Measurements from ENCODE around the gene CWC22. TPM values are rescaled to one million over a fixed set of nuclear protein-coding genes. Genes with fewer than 3 reads are reported as not detected.

The CWC22 gene
- polyA plus RNA-seq, 1 donor: 27.3 TPM

- DNase-seq: no peak
- WGBS (ENCODE audit: insufficient coverage, low lambda C conversion rate): 93% methylated on average over 3 of the region's 5 CpGs
- Histone ChIP-seq H3K36me3 (ENCODE audit: control insufficient read depth, insufficient read depth, low read length) (no peaks in the 10 kb centered on the region), H3K9me3 (ENCODE audit: control insufficient read depth, low read depth, low read length) (no peaks in the 10 kb centered on the region), H3K4me3 (ENCODE audit: low read length) (no peak overlapping the region), H3K4me1 (ENCODE audit: control insufficient read depth, insufficient read depth, low read length) (peaks cover 3% of the 10 kb centered on the region), H3K27ac (ENCODE audit: low read length) (no peak overlapping the region), H3K27me3 (ENCODE audit: control insufficient read depth, insufficient read depth, low read length) (no peaks in the 10 kb centered on the region)
Measured at GRCh38 chr2:180004731-180005130, 2.4 kb downstream of the CWC22 start.

DNA sequence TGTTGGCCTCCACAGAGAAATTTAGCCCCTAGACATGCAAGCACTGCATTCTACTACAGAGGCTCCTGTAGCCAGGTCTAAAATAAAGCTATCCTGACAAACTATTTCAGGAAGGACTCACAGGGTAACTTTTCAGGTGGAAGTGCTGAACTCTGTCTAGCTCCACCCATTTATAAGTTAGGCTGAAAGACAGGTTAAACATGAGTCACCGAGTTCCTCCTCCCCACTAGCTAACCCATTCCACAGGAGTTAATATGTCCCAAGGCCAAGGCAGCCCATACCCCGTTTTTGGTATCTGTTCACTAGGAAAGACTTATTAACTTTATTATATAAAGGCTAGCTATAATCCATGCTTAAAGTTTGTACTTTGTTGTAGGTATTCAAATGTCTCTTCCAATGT, 3.5 kb downstream of the CWC22 start:
- H3K9me3 ChIP-seq (ENCODE audit: control insufficient read depth, low read depth, low read length): no peaks in the 10 kb centered on the region
- DNase-seq: no peak
- peaks cover 3% of the 10 kb centered on the region for H3K4me1 ChIP-seq (ENCODE audit: control insufficient read depth, insufficient read depth, low read length)
- WGBS (ENCODE audit: insufficient coverage, low lambda C conversion rate): no CpG with 5 or more reads among the region's 2 CpGs
- H3K4me3 ChIP-seq (ENCODE audit: low read length): no peak overlapping the region
- no peaks in the 10 kb centered on the region for H3K27me3 ChIP-seq (ENCODE audit: control insufficient read depth, insufficient read depth, low read length)
- peaks cover 3% of the 10 kb centered on the region for H3K36me3 ChIP-seq (ENCODE audit: control insufficient read depth, insufficient read depth, low read length)
- no peak overlapping the region for H3K27ac ChIP-seq (ENCODE audit: low read length)

DNA sequence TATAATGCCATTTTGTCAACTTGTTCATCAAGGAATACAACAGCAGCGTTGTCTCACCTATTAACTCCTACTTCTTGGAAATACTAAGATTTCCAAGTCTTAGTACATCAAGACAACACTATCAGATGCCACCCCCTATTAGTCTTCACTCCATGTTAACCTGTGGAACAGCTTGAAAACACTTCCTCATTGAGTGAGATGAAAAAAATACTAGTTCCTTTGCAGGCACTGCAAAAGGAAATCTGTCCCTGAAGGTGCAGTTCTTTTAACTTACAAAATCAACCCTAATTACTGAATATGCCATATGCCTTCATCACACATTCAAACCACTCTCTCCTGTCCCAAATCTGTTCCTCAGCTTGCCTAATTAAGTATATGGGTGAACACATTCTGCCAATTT, 4.0 kb downstream of the CWC22 start:
- WGBS (ENCODE audit: insufficient coverage, low lambda C conversion rate): 100% methylated on average over 1 of the region's 1 CpG
- H3K4me1 ChIP-seq (ENCODE audit: control insufficient read depth, insufficient read depth, low read length): peaks cover 3% of the 10 kb centered on the region
- DNase-seq: no peak
- no peak overlapping the region for H3K27ac ChIP-seq (ENCODE audit: low read length)
- H3K27me3 ChIP-seq (ENCODE audit: control insufficient read depth, insufficient read depth, low read length): no peaks in the 10 kb centered on the region
- no peak overlapping the region for H3K4me3 ChIP-seq (ENCODE audit: low read length)
- H3K9me3 ChIP-seq (ENCODE audit: control insufficient read depth, low read depth, low read length): no peaks in the 10 kb centered on the region
- peaks cover 3% of the 10 kb centered on the region for H3K36me3 ChIP-seq (ENCODE audit: control insufficient read depth, insufficient read depth, low read length)

GRCh38 chr2:180002198-180002770, 4.8 kb downstream of the CWC22 start:
- peaks cover 3% of the 10 kb centered on the region for H3K36me3 ChIP-seq (ENCODE audit: control insufficient read depth, insufficient read depth, low read length)
- peaks cover 3% of the 10 kb centered on the region for H3K4me1 ChIP-seq (ENCODE audit: control insufficient read depth, insufficient read depth, low read length)
- no peaks in the 10 kb centered on the region for H3K27me3 ChIP-seq (ENCODE audit: control insufficient read depth, insufficient read depth, low read length)
- no peaks in the 10 kb centered on the region for H3K9me3 ChIP-seq (ENCODE audit: control insufficient read depth, low read depth, low read length)
- H3K4me3 ChIP-seq (ENCODE audit: low read length): no peak overlapping the region
- 92% methylated on average over 2 of the region's 2 CpGs for WGBS (ENCODE audit: insufficient coverage, low lambda C conversion rate)
- H3K27ac ChIP-seq (ENCODE audit: low read length): no peak overlapping the region
- DNase-seq: no peak

DNA sequence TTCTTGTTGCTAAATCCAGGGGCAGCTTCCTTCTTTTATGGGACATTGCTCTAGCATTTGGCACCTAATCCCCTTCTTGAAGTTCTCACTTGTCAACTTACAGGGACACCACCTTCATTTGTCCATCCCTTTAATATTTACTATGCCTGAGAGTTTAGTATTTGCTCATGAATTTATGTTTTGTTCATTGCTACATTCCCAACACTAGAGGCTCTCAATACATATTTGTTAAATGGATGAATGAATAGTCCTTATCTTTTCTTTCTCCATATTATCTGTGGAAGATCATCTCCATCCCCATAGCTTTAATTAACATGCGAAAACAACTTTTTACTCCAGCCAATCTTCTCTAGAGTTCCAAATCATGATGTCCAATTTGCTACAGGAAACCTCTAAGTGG, 5.4 kb downstream of the CWC22 start:
- Histone ChIP-seq H3K4me1 (ENCODE audit: control insufficient read depth, insufficient read depth, low read length) (peaks cover 3% of the 10 kb centered on the region), H3K27ac (ENCODE audit: low read length) (no peak overlapping the region), H3K4me3 (ENCODE audit: low read length) (no peak overlapping the region), H3K27me3 (ENCODE audit: control insufficient read depth, insufficient read depth, low read length) (no peaks in the 10 kb centered on the region), H3K9me3 (ENCODE audit: control insufficient read depth, low read depth, low read length) (no peaks in the 10 kb centered on the region), H3K36me3 (ENCODE audit: control insufficient read depth, insufficient read depth, low read length) (peaks cover 3% of the 10 kb centered on the region)
- DNase-seq: no peak
- no CpG with 5 or more reads among the region's 1 CpG for WGBS (ENCODE audit: insufficient coverage, low lambda C conversion rate)

- Histone ChIP-seq H3K9me3 (ENCODE audit: control insufficient read depth, low read depth, low read length) (no peaks in the 10 kb centered on the region), H3K27me3 (ENCODE audit: control insufficient read depth, insufficient read depth, low read length) (no peaks in the 10 kb centered on the region)
Measured at GRCh38 chr2:180000434-180000833, 6.7 kb downstream of the CWC22 start.

GRCh38 chr2:179999000-179999399, 8.1 kb downstream of the CWC22 start:
- no peak overlapping the region for H3K27ac ChIP-seq (ENCODE audit: low read length)
- H3K9me3 ChIP-seq (ENCODE audit: control insufficient read depth, low read depth, low read length): no peaks in the 10 kb centered on the region
- no peaks in the 10 kb centered on the region for H3K27me3 ChIP-seq (ENCODE audit: control insufficient read depth, insufficient read depth, low read length)
- H3K4me3 ChIP-seq (ENCODE audit: low read length): no peak overlapping the region
- no peaks in the 10 kb centered on the region for H3K4me1 ChIP-seq (ENCODE audit: control insufficient read depth, insufficient read depth, low read length)
- H3K36me3 ChIP-seq (ENCODE audit: control insufficient read depth, insufficient read depth, low read length): peaks cover 3% of the 10 kb centered on the region
- 83% methylated on average over 2 of the region's 4 CpGs for WGBS (ENCODE audit: insufficient coverage, low lambda C conversion rate)
- DNase-seq: no peak

More at GRCh38 chr2:180000434-180000833, 6.7 kb downstream of the CWC22 start:
- H3K4me1 ChIP-seq (ENCODE audit: control insufficient read depth, insufficient read depth, low read length): no peaks in the 10 kb centered on the region
- no peak overlapping the region for H3K4me3 ChIP-seq (ENCODE audit: low read length)
- DNase-seq: no peak
- no peak overlapping the region for H3K27ac ChIP-seq (ENCODE audit: low read length)
- peaks cover 3% of the 10 kb centered on the region for H3K36me3 ChIP-seq (ENCODE audit: control insufficient read depth, insufficient read depth, low read length)

DNA sequence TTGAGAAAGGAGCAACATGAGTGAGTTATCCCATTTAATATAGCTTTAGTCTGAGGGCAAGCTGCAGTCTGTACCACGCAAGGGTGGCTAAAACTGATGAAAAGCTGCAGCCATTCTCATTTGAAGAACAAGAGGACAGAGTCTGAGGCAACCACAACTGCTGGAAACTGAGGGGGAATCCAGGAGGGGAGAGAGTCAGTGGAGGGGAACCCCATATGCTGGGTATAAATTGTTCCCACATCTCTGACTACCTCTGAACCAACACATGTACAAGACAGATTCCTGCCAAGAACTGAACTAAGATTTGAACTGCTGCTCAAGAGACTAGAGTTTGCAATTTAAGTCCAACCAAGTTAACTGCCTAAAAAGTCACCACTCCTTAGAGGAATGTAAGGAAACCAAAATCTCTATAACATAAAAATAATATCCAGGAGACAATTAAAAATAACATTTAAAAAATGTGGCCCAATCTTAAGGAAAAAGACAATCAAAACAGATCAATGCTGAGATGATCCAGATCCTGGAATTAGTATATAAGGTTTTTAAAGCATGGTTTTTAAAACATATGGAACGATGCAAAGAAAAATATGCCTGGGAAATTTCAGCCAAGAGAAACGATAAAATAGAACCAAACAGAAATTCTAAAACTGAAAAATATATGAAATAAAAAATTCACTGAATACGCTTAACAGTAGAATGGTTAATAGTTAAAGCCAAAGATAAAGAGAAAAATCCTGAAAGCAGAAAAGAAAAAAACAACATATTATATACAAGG, 11.2 kb downstream of the CWC22 start:
- 92% methylated on average over 3 of the region's 4 CpGs for WGBS (ENCODE audit: insufficient coverage, low lambda C conversion rate)
- no peak for DNase-seq
- Histone ChIP-seq H3K27ac (ENCODE audit: low read length) (no peak overlapping the region), H3K36me3 (ENCODE audit: control insufficient read depth, insufficient read depth, low read length) (peaks cover 21% of the 10 kb centered on the region), H3K4me1 (ENCODE audit: control insufficient read depth, insufficient read depth, low read length) (no peaks in the 10 kb centered on the region), H3K27me3 (ENCODE audit: control insufficient read depth, insufficient read depth, low read length) (no peaks in the 10 kb centered on the region), H3K4me3 (ENCODE audit: low read length) (no peak overlapping the region), H3K9me3 (ENCODE audit: control insufficient read depth, low read depth, low read length) (no peaks in the 10 kb centered on the region)

GRCh38 chr2:179991344-179991743, 15.8 kb downstream of the CWC22 start:
- 83% methylated on average over 1 of the region's 4 CpGs for WGBS (ENCODE audit: insufficient coverage, low lambda C conversion rate)
- no peak for DNase-seq

GRCh38 chr2:179990676-179991317, 16.3 kb downstream of the CWC22 start:
- Histone ChIP-seq H3K4me3 (ENCODE audit: low read length) (no peak overlapping the region), H3K27ac (ENCODE audit: low read length) (no peak overlapping the region), H3K36me3 (ENCODE audit: control insufficient read depth, insufficient read depth, low read length) (peaks cover 37% of the 10 kb centered on the region), H3K9me3 (ENCODE audit: control insufficient read depth, low read depth, low read length) (no peaks in the 10 kb centered on the region), H3K4me1 (ENCODE audit: control insufficient read depth, insufficient read depth, low read length) (no peaks in the 10 kb centered on the region), H3K27me3 (ENCODE audit: control insufficient read depth, insufficient read depth, low read length) (no peaks in the 10 kb centered on the region)
- 94% methylated on average over 2 of the region's 5 CpGs for WGBS (ENCODE audit: insufficient coverage, low lambda C conversion rate)
- no peak for DNase-seq

More at GRCh38 chr2:179991344-179991743, 15.8 kb downstream of the CWC22 start:
- Histone ChIP-seq H3K4me3 (ENCODE audit: low read length) (no peak overlapping the region), H3K36me3 (ENCODE audit: control insufficient read depth, insufficient read depth, low read length) (peaks cover 33% of the 10 kb centered on the region), H3K4me1 (ENCODE audit: control insufficient read depth, insufficient read depth, low read length) (no peaks in the 10 kb centered on the region), H3K27me3 (ENCODE audit: control insufficient read depth, insufficient read depth, low read length) (no peaks in the 10 kb centered on the region), H3K27ac (ENCODE audit: low read length) (no peak overlapping the region), H3K9me3 (ENCODE audit: control insufficient read depth, low read depth, low read length) (no peaks in the 10 kb centered on the region)
